ENCODE data around the gene MAS1. TPM values are rescaled to one million over a fixed set of nuclear protein-coding genes. Genes with fewer than 3 reads are reported as not detected.

MAS1 gene
- total RNA-seq, 1 donor from 2014 or later: not detected

DNA sequence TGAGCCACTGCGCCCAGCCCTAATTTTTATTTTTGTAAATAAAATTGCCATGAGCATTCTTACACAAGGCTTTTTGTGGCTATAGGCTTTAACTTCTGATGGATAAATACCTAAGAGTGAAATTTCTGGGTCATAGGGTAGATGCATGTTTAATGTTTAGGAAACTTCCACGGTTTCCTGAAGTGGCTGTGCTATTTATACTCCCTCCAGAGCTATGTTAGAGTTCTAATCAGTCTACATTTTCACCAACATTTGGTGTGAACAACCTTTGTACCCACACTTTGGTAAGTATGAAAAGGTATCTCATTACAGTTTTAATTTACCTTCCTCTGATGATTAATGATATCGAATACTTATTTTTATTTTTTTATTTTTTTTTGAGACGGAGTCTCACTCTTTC lies 6.1 kb upstream of the MAS1 start:
- TF ChIP-seq, protein P1, sequence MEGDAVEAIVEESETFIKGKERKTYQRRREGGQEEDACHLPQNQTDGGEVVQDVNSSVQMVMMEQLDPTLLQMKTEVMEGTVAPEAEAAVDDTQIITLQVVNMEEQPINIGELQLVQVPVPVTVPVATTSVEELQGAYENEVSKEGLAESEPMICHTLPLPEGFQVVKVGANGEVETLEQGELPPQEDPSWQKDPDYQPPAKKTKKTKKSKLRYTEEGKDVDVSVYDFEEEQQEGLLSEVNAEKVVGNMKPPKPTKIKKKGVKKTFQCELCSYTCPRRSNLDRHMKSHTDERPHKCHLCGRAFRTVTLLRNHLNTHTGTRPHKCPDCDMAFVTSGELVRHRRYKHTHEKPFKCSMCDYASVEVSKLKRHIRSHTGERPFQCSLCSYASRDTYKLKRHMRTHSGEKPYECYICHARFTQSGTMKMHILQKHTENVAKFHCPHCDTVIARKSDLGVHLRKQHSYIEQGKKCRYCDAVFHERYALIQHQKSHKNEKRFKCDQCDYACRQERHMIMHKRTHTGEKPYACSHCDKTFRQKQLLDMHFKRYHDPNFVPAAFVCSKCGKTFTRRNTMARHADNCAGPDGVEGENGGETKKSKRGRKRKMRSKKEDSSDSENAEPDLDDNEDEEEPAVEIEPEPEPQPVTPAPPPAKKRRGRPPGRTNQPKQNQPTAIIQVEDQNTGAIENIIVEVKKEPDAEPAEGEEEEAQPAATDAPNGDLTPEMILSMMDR (IDR thresholded peaks at IDR 0.05; ENCODE audit: insufficient read depth, low read length, severe bottlenecking): no peak
- DNase-seq (ENCODE audit: low read depth): no peak
- Histone ChIP-seq H3K36me3 (ENCODE audit: control insufficient read depth, insufficient read depth, low read length) (no peaks in the 10 kb centered on the region), H3K4me3 (ENCODE audit: low read depth, low read length) (no peak overlapping the region), H3K27me3 (ENCODE audit: control insufficient read depth, insufficient read depth, low read length) (peaks cover 3% of the 10 kb centered on the region)
- FAIRE-seq: no peak

GRCh38 chr6:159886270-159886669 lies 4.5 kb upstream of the MAS1 start:
- no peaks in the 10 kb centered on the region for H3K36me3 ChIP-seq (ENCODE audit: control insufficient read depth, insufficient read depth, low read length)
- TF ChIP-seq, protein P1 (IDR thresholded peaks at IDR 0.05; ENCODE audit: insufficient read depth, low read length, severe bottlenecking): no peak
- peaks cover 3% of the 10 kb centered on the region for H3K27me3 ChIP-seq (ENCODE audit: control insufficient read depth, insufficient read depth, low read length)
- FAIRE-seq: no peak
- H3K4me3 ChIP-seq (ENCODE audit: low read depth, low read length): no peak overlapping the region
- DNase-seq (ENCODE audit: low read depth): no peak

DNA sequence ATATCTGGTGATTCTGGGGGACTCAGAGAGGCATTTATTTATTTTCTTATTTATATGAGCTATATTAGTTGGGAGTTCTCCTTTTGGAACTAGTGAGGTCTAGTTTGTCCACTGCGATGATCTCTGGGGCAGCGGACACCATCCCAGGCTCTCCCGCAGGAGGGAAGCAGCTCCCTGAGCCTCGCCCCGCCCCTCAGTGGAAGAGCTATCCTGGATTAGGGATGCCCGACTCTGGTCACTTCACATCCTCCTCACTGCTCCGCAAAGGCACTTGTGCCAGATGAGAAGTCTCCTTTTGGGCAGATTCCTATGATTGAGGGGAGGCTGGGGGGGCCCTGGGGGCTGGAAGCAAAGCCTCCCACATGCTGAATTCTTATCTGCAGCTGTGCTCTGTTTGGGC lies 3.6 kb upstream of the MAS1 start:
- Histone ChIP-seq H3K27me3 (ENCODE audit: control insufficient read depth, insufficient read depth, low read length) (peaks cover 5% of the 10 kb centered on the region), H3K4me3 (ENCODE audit: low read depth, low read length) (no peak overlapping the region), H3K36me3 (ENCODE audit: control insufficient read depth, insufficient read depth, low read length) (no peaks in the 10 kb centered on the region)
- FAIRE-seq: no peak
- TF ChIP-seq, protein P1 (IDR thresholded peaks at IDR 0.05; ENCODE audit: insufficient read depth, low read length, severe bottlenecking): no peak
- DNase-seq (ENCODE audit: low read depth): no peak

GRCh38 chr6:159887761-159888160 lies 3.0 kb upstream of the MAS1 start:
- FAIRE-seq (no peak), DNase-seq (ENCODE audit: low read depth) (no peak)
- TF ChIP-seq, protein P1 (IDR thresholded peaks at IDR 0.05; ENCODE audit: insufficient read depth, low read length, severe bottlenecking): no peak
- no peaks in the 10 kb centered on the region for H3K36me3 ChIP-seq (ENCODE audit: control insufficient read depth, insufficient read depth, low read length)
- no peak overlapping the region for H3K4me3 ChIP-seq (ENCODE audit: low read depth, low read length)
- peaks cover 6% of the 10 kb centered on the region for H3K27me3 ChIP-seq (ENCODE audit: control insufficient read depth, insufficient read depth, low read length)

DNA sequence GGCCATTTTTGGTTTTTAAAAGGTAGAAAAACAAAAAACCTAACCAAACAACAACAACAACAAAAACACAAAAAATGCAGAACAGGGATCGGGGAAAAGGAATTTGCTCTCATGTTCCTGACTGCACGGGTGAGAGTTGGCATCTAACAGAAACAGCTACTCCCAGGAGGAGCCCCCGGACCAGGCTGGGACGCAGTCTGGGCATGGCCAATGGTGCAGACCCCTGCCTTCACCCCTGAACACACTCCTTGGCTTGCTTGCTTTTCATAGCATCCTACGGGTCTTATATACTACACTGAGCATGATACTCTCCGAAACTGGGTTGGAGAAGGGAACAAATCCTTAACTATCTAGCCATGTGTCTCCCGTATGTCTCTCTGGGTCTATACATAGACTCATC lies 587 bp upstream of the MAS1 start:
- H3K4me3 ChIP-seq (ENCODE audit: low read depth, low read length): no peak overlapping the region
- H3K36me3 ChIP-seq (ENCODE audit: control insufficient read depth, insufficient read depth, low read length): no peaks in the 10 kb centered on the region
- FAIRE-seq: no peak
- no peak for DNase-seq (ENCODE audit: low read depth)
- TF ChIP-seq, protein P1 (IDR thresholded peaks at IDR 0.05; ENCODE audit: insufficient read depth, low read length, severe bottlenecking): no peak
- H3K27me3 ChIP-seq (ENCODE audit: control insufficient read depth, insufficient read depth, low read length): peaks cover 6% of the 10 kb centered on the region

GRCh38 chr6:159892053-159892452 lies 1.3 kb downstream of the MAS1 start:
- Histone ChIP-seq H3K27me3 (ENCODE audit: control insufficient read depth, insufficient read depth, low read length) (peaks cover 6% of the 10 kb centered on the region), H3K4me3 (ENCODE audit: low read depth, low read length) (no peak overlapping the region), H3K36me3 (ENCODE audit: control insufficient read depth, insufficient read depth, low read length) (no peaks in the 10 kb centered on the region)
- DNase-seq (ENCODE audit: low read depth) (no peak), FAIRE-seq (no peak)
- TF ChIP-seq, protein P1 (IDR thresholded peaks at IDR 0.05; ENCODE audit: insufficient read depth, low read length, severe bottlenecking): no peak

Data from bronchial epithelial cell (primary cell).